NCI-H1417 (cell line): ENCODE data around the gene SCAF1.

ENCODE experiments used
- DNase-seq, 3 experiments: peaks; one replicate each; lab custom pipeline; 2025; lab: John Stamatoyannopoulos, UW

SCAF1 gene

GRCh38 chr19:49646586-49646985, 4.6 kb downstream of the SCAF1 start:
- DNase-seq = no peak

GRCh38 chr19:49651029-49651819, 9.2 kb downstream of the SCAF1 start:
- no peak for DNase-seq

GRCh38 chr19:49651820-49652550, 10.0 kb downstream of the SCAF1 start:
- no peak for DNase-seq

- no peak for DNase-seq
Measured at GRCh38 chr19:49652551-49653465, 10.8 kb downstream of the SCAF1 start.

- DNase-seq = no peak
Measured at GRCh38 chr19:49653466-49653806, 11.4 kb downstream of the SCAF1 start.

- DNase-seq = no peak
Measured at GRCh38 chr19:49654581-49654980, 12.6 kb downstream of the SCAF1 start.

- DNase-seq = no peak
Measured at GRCh38 chr19:49655570-49656455, 13.8 kb downstream of the SCAF1 start.

- DNase-seq = no peak
Measured at GRCh38 chr19:49656456-49657109, 14.6 kb downstream of the SCAF1 start.

- no peak for DNase-seq
Measured at GRCh38 chr19:49657493-49658138, 15.6 kb downstream of the SCAF1 start.

- DNase-seq = no peak
Measured at GRCh38 chr19:49658139-49658517, 16.1 kb downstream of the SCAF1 start.

GRCh38 chr19:49658566-49659442, 16.8 kb downstream of the SCAF1 start:
- DNase-seq = no peak

GRCh38 chr19:49660338-49660961, 18.4 kb downstream of the SCAF1 start:
- no peak for DNase-seq

- DNase-seq = no peak
Measured at GRCh38 chr19:49662011-49662410, 20.0 kb downstream of the SCAF1 start.

- no peak for DNase-seq
Measured at GRCh38 chr19:49663224-49663623, 21.2 kb downstream of the SCAF1 start.

- peak; percentile 86 to 90 (median 89) for DNase-seq
Measured at GRCh38 chr19:49664171-49665035, 22.4 kb downstream of the SCAF1 start.

GRCh38 chr19:49665036-49665350, 23.0 kb downstream of the SCAF1 start:
- no peak for DNase-seq

GRCh38 chr19:49665351-49666119, 23.5 kb downstream of the SCAF1 start, which contains the start of the genes BCL2L12 and IRF3:
Gene BCL2L12, plus strand, starts transcription at chr19:49665933. Its CDS starts 760 bp downstream, at chr19:49666693.
Gene IRF3, minus strand, starts transcription at chr19:49665857. Its CDS starts 1,019 bp downstream, at chr19:49664838.
- peak; percentile 90 to 98 (median 92) for DNase-seq
